ENCODE results near the gene MT1X. TPM values are rescaled to one million over a fixed set of nuclear protein-coding genes. Genes with fewer than 3 reads are reported as not detected.

MT1X gene
- total and polyA plus RNA-seq, 2 of the 13 experiments (the other 11 are each of a cell fraction or from before 2014, with no cell fraction given), result 19.7 to 288 TPM

- 0 out of 2 replicates have a peak, but pooled peaks have one; percentile 28 for TF ChIP-seq REXO4 (CRISPR knock-in tag; IDR thresholded peaks at IDR 0.05; ENCODE audit: borderline replicate concordance)
- TF ChIP-seq ZIK1 (CRISPR knock-in tag; IDR thresholded peaks at IDR 0.05; ENCODE audit: borderline replicate concordance, low read depth), result no peak
- TF ChIP-seq, protein P1, sequence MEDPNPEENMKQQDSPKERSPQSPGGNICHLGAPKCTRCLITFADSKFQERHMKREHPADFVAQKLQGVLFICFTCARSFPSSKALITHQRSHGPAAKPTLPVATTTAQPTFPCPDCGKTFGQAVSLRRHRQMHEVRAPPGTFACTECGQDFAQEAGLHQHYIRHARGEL (CRISPR knock-in tag; IDR thresholded peaks at IDR 0.05), result no peak
- no peak for TF ChIP-seq ARNT2 (CRISPR knock-in tag; IDR thresholded peaks at IDR 0.05; ENCODE audit: low read depth)
- 0 out of 2 replicates have a peak, but pooled peaks have one; percentile 2 for TF ChIP-seq ZNF350 (CRISPR knock-in tag; IDR thresholded peaks at IDR 0.05; ENCODE audit: borderline replicate concordance, low read depth)
- 0 out of 2 replicates have a peak, but pooled peaks have one; percentile 13 for TF ChIP-seq ZBTB37 (CRISPR knock-in tag; IDR thresholded peaks at IDR 0.05)
- no peak for TF ChIP-seq IRF1 (CRISPR knock-in tag; IDR thresholded peaks at IDR 0.05; ENCODE audit: low read depth)
- TF ChIP-seq, protein P2, sequence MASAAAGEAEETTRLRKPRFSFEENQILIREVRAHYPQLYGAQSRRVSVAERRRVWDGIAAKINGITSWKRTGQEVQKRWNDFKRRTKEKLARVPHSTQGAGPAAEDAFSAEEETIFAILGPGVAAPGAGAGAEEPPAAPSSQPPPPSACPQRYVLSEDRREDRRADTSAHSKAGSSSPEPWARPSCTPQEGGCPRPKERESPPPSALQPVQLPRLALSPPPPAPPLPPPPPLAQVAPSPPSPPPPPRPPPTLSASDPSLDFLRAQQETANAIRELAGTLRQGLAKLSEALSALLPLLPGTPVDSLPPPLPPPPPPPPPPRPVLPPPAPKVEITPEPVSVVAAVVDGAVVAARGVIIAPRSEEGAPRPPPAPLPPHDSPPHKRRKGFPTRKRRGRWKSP (CRISPR knock-in tag; IDR thresholded peaks at IDR 0.05), result peak; percentile 2; the same call in 1 of the 2 replicates
- TF ChIP-seq CCAR2 (optimal IDR thresholded peaks at IDR 0.05; ENCODE audit: low read depth, low read length), result peak; percentile 60
- TF ChIP-seq ZFP82 (CRISPR knock-in tag; IDR thresholded peaks at IDR 0.05; ENCODE audit: borderline replicate concordance), result 0 out of 2 replicates have a peak, but pooled peaks have one; percentile 39
- TF ChIP-seq MYC (CRISPR knock-in tag; IDR thresholded peaks at IDR 0.05; ENCODE audit: borderline replicate concordance), result no peak
- no peak for TF ChIP-seq ZBTB43 (CRISPR knock-in tag; conservative IDR thresholded peaks at IDR 0.05)
- TF ChIP-seq GLI4 (CRISPR knock-in tag; IDR thresholded peaks at IDR 0.05; ENCODE audit: borderline replicate concordance), result peak; percentile 21; the same call in 1 of the 2 replicates
- no peak for TF ChIP-seq BRCA1 (CRISPR knock-in tag; IDR thresholded peaks at IDR 0.05)
- TF ChIP-seq FOXA1 (IDR thresholded peaks at IDR 0.05), result no peak
- no peak for TF ChIP-seq FOXA1 (CRISPR knock-in tag; IDR thresholded peaks at IDR 0.05)
- TF ChIP-seq FLYWCH1 (CRISPR knock-in tag; IDR thresholded peaks at IDR 0.05), result 0 out of 2 replicates have a peak, but pooled peaks have one; percentile 58
- TF ChIP-seq ZNF503 (CRISPR knock-in tag; IDR thresholded peaks at IDR 0.05), result no peak
- no peak for TF ChIP-seq SPEN (CRISPR knock-in tag; IDR thresholded peaks at IDR 0.05; ENCODE audit: low read depth)
- TF ChIP-seq GATA4 (IDR thresholded peaks at IDR 0.05; ENCODE audit: borderline replicate concordance, low read depth), result 0 out of 2 replicates have a peak, but pooled peaks have one; percentile 1
- TF ChIP-seq NFATC3 (CRISPR knock-in tag; IDR thresholded peaks at IDR 0.05), result 0 out of 2 replicates have a peak, but pooled peaks have one; percentile 39
- TF ChIP-seq ZNF629 (CRISPR knock-in tag; conservative IDR thresholded peaks at IDR 0.05), result no peak
Measured at GRCh38 chr16:56728980-56729734, 46.9 kb downstream of the MT1X start (continued).

Data from HepG2 (cell line).